ENCODE data around the gene ZNG1A.
A peak's percentile ranks its signal among the peaks of the same experiment; 100 is the strongest.
"Not testable (repeated sequence)": the region's sequence is repeated elsewhere in the genome, so short reads cannot be mapped to it uniquely, and the experiment has no call there.

ZNG1A gene

DNA sequence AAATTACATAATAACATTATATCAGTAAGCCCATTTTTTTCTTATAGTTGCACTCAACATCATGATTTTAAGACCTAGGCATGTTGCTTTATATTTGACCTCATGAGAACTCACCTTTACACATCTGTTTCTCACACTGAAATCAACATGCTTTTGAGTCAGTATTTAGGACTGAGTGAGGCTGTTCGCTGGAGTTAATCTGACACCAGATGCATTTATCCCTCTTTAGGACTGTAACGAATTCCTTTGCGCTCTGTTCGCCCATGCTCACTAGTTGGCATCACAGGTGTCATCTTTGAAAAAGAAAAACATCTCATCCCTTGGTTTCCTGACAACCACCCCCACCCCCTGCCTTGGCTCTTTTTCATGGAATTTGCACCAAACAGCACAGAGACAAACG lies 84.9 kb downstream of the ZNG1A start:
- peak in 1 of 2 experiments; percentile 10 for DNase-seq

- DNase-seq: not testable (repeated sequence)
These were observed 88.0 kb downstream of the ZNG1A start for GRCh38 chr9:90851-91250.

- not testable (repeated sequence) for DNase-seq
These were observed 90.3 kb downstream of the ZNG1A start for GRCh38 chr9:88396-89037.

DNA sequence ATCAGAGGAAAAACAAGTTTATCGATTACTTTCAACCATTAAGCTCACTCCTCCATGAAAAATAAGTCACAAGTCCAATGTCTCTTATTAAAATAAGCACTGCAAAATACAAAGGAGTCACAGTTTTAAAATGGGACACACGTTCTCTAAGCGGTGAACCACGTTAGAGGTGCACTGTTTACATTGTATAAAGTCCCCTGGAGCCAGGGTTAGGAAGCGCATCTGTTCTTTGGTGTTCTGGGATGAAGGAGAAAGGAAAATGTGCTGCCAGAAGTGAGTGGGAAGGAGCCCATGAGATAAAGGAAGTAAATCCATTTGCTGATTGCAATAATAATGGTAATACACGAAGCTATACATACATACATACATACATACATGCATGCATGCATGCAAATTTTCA lies 91.0 kb downstream of the ZNG1A start:
- not testable (repeated sequence) for DNase-seq

DNA sequence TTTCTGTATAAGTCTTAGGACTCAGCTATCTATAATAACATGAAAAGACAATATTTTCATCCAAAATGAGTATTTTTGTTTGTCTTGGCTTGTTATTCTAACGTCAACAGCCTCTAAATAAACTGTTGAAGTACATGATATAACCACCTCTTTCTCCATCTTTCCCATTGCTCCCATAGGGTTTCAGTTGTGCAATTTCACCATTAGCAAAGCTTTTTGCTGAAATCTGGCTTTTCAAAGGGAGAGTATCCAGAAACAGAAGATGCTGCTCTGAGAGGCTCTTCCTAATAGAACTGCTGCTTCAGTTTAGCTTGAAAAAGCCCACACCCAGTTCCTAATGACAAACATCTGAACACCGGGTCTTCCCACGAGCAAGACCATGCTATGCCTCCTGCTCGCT lies 91.8 kb downstream of the ZNG1A start:
- not testable (repeated sequence) for DNase-seq

DNA sequence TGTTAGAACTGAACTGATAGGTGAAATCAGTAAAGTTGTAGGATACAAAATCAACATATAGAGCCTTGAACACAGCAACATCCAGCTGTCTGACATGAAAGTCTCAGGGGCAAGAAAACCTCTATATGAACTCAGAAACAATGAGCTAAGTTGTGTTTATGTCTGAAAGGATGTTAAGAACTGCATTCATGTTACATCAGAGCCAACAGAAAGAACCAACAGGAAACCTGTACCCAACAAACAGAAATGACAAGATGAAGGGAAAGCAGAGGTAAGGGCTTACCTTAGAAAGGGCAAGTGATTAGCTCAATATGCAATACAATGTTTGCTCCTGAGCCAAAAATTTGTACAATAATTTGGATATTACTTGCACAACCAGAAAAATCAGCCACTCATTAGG lies 92.2 kb downstream of the ZNG1A start:
- DNase-seq: not testable (repeated sequence)

DNA sequence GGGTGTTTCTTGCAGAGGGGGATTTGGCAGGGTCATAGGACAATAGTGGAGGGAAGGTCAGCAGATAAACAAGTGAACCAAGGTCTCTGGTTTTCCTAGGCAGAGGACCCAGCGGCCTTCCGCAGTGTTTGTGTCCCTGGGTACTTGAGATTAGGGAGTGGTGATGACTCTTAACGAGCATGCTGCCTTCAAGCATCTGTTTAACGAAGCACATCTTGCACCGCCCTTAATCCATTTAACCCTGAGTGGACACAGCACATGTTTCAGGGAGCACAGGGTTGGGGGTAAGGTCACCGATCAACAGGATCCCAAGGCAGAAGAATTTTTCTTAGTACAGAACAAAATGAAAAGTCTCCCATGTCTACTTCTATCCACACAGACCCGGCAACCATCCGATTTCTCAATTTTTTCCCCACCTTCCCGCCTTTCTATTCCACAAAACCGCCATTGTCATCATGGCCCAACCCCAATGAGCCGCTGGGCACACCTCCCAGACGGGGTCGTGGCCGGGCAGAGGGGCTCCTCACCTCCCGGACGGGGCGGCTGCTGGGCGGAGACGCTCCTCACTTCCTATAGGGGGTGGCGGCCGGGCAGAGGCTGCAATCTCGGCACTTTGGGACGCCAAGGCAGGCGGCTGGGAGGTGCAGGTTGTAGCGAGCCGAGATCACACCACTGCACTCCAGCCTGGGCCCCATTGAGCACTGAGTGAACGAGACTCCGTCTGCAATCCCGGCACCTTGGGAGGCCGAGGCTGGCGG lies 95.7 kb downstream of the ZNG1A start:
- DNase-seq: not testable (repeated sequence)

GRCh38 chr9:78333-78732 lies 100.5 kb downstream of the ZNG1A start:
- DNase-seq: not testable (repeated sequence)

GRCh38 chr9:76389-76788 lies 102.5 kb downstream of the ZNG1A start:
- not testable (repeated sequence) for DNase-seq

DNA sequence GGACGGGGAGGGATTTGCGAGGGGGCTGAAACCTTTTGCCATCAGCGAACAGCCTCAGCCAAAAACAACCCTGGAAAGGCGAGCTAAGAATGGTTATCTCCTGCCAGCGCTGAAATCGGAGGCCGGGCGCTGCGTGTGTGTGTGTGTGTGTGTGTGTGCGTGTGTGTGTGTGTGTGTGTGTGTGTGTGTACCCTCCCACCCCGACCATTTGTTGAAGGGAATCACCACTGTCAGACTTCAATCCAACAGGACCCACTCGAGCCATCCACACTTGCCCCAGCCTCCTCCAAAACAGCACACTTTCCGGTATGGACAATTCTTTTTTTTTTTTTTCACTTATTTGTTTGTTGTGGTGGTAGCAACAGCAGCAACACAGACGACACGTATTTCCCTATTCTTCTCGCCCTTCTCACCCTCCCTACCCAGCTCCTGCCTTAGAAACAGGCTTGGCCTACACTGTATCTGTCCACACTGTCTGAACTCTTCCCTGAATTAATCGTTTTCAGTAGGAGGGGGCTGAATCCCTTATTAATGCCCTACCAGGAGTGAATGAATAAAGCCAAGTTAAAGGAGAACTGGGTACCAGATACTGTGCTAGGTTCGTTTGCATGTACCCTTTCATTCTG lies 104.8 kb downstream of the ZNG1A start:
- not testable (repeated sequence) for DNase-seq

- DNase-seq: not testable (repeated sequence)
These were observed 105.6 kb downstream of the ZNG1A start for GRCh38 chr9:73076-73899.
